ENCODE measurements around the gene NFATC2. TPM values are rescaled to one million over a fixed set of nuclear protein-coding genes. Genes with fewer than 3 reads are reported as not detected.

NFATC2 gene
- total and polyA plus RNA-seq, 7 donors, result 1.4 to 16.9 (median 5.0) TPM

- intact Hi-C loops (cut with DNase I), result no loop called here
- no peaks in the 10 kb centered on the region for H3K36me3 ChIP-seq
- DNase-seq, result no peak
- H3K4me1 ChIP-seq, result peaks cover 0 to 9% (median 4%) of the 10 kb centered on the region in 4 donors
- H3K27ac ChIP-seq, result no peak overlapping the region
- H3K9me3 ChIP-seq, result no peaks in the 10 kb centered on the region
- H3K27me3 ChIP-seq, result no peaks in the 10 kb centered on the region
- 87 to 91% methylated on average over 10 of the region's 10 CpGs for WGBS, 2 donors
- no peak overlapping the region for H3K4me3 ChIP-seq
- TF ChIP-seq POLR2A (IDR thresholded peaks at IDR 0.05) (no peak), CTCF (IDR thresholded peaks at IDR 0.05) (no peak), EP300 (IDR thresholded peaks at IDR 0.05) (no peak), POLR2AphosphoS5 (IDR thresholded peaks at IDR 0.05) (no peak)
Observed at GRCh38 chr20:51493346-51493791, 49.1 kb downstream of the NFATC2 start.

GRCh38 chr20:51492167-51493092, 50.1 kb downstream of the NFATC2 start:
- intact Hi-C loops (cut with DNase I), result no loop called here
- H3K36me3 ChIP-seq, result no peaks in the 10 kb centered on the region
- TF ChIP-seq CTCF (IDR thresholded peaks at IDR 0.05), result no peak
- TF ChIP-seq POLR2AphosphoS5 (IDR thresholded peaks at IDR 0.05), result no peak
- no peak for TF ChIP-seq POLR2A (IDR thresholded peaks at IDR 0.05)
- no peak for TF ChIP-seq EP300 (IDR thresholded peaks at IDR 0.05)
- peak overlapping the region in 2 of 4 donors; percentile 26 to 41 for H3K27ac ChIP-seq
- H3K4me1 ChIP-seq, result peaks cover 0 to 16% (median 7%) of the 10 kb centered on the region in 4 donors
- no peaks in the 10 kb centered on the region for H3K27me3 ChIP-seq
- WGBS, 2 donors, result 21 to 51% methylated on average over 47 of the region's 47 CpGs
- no peaks in the 10 kb centered on the region for H3K9me3 ChIP-seq
- no peak for DNase-seq
- peak overlapping the region in 1 of 4 donors; percentile 16 for H3K4me3 ChIP-seq

DNA sequence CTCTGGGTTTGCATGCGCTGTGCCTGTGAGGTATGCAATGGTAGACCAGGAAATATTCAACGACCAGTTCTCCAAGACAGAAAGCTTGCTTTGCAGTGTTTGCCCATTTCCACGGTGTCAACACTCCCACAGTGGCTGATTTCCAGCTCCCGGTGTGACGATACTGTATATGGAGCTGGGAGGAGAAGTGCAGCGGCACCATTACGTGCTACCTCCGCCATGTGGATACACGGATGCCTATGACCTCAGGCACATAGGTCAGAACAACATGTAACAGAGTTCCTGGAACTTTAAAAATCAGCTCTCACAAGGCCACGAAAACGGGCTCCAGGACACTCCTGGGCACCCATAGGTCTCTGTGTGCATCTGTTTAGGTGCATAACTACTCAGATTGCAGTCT, 51.1 kb downstream of the NFATC2 start:
- 89 to 93% methylated on average over 11 of the region's 11 CpGs for WGBS, 2 donors
- peaks cover 0 to 17% (median 7%) of the 10 kb centered on the region in 4 donors for H3K4me1 ChIP-seq
- TF ChIP-seq EP300 (IDR thresholded peaks at IDR 0.05), result no peak
- no peak for TF ChIP-seq POLR2A (IDR thresholded peaks at IDR 0.05)
- no peak for TF ChIP-seq POLR2AphosphoS5 (IDR thresholded peaks at IDR 0.05)
- TF ChIP-seq CTCF (IDR thresholded peaks at IDR 0.05), result no peak

DNA sequence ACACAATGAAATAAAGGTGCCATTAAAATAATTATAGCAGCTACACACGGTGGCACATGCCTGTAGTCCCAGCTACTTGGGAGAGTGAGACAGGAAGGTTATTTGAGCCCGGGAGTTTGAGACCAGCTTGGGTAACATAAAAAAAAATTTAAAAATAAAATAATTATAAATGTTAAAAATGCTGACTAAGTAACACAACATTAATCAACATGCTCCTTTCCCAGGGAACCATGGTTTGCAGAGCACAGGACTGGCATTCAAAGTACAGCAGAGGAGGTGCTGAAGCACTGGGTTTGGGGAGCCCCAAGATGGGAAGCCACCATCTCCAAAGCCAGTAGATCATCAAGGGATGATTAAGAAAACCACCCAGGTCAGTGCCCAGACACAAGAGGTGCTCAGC, 51.9 kb downstream of the NFATC2 start:
- peaks cover 0 to 17% (median 7%) of the 10 kb centered on the region in 4 donors for H3K4me1 ChIP-seq
- 59 to 78% methylated on average over 2 of the region's 2 CpGs for WGBS, 2 donors
- H3K36me3 ChIP-seq, result no peaks in the 10 kb centered on the region
- DNase-seq, result no peak
- H3K27ac ChIP-seq, result no peak overlapping the region
- no peaks in the 10 kb centered on the region for H3K9me3 ChIP-seq
- TF ChIP-seq POLR2A (IDR thresholded peaks at IDR 0.05), result no peak
- no peak for TF ChIP-seq CTCF (IDR thresholded peaks at IDR 0.05)
- no peak for TF ChIP-seq POLR2AphosphoS5 (IDR thresholded peaks at IDR 0.05)
- intact Hi-C loops (cut with DNase I), result no loop called here
- H3K27me3 ChIP-seq, result no peaks in the 10 kb centered on the region
- no peak overlapping the region for H3K4me3 ChIP-seq

More for the DNA sequence above, 51.1 kb downstream of the NFATC2 start:
- H3K27me3 ChIP-seq, result no peaks in the 10 kb centered on the region
- H3K27ac ChIP-seq, result no peak overlapping the region
- no peak for DNase-seq
- H3K4me3 ChIP-seq, result no peak overlapping the region
- H3K9me3 ChIP-seq, result no peaks in the 10 kb centered on the region
- no peaks in the 10 kb centered on the region for H3K36me3 ChIP-seq
- intact Hi-C loops (cut with DNase I), result no loop called here
